Measurements from ENCODE around the gene CD160. TPM values are rescaled to one million over a fixed set of nuclear protein-coding genes. Genes with fewer than 3 reads are reported as not detected.

Gene CD160
- total and polyA plus RNA-seq, 2 donors (not counting 1 experiment from before 2014, with no cell fraction given), result 0.10 TPM; not detected in 1

GRCh38 chr1:145786271-145786670 is 67.0 kb downstream of the CD160 start:
- no peak overlapping the region for H3K4me3 ChIP-seq (ENCODE audit: control extremely low read depth in 1 of 5, extremely low read depth in 1 of 5, insufficient read depth in 1 of 5, low read depth in 2 of 5, low read length in 4 of 5)
- H3K36me3 ChIP-seq (replicated peaks in 1 of 2; ENCODE audit: control extremely low read depth in 1 of 2, control insufficient read depth in 1 of 2, extremely low read depth in 1 of 2, insufficient read depth in 2 of 2, low read length in 1 of 2), result peaks cover 5 to 23% of the 10 kb centered on the region in 2 experiments
- H3K4me2 ChIP-seq (replicated peaks; ENCODE audit: low read depth, low read length, poor library complexity, severe bottlenecking), result no peak overlapping the region
- Mint-ChIP-seq H3K4me3 (no peak overlapping the region), H3K9me3 (ENCODE audit: insufficient read depth) (no peaks in the 10 kb centered on the region), H3K4me1 (no peaks in the 10 kb centered on the region), H3K27ac (no peak overlapping the region), H3K27me3 (no peaks in the 10 kb centered on the region)
- H3K27ac ChIP-seq (ENCODE audit: low read length in 2 of 2), result no peak overlapping the region
- peaks cover 2% of the 10 kb centered on the region for H3K79me2 ChIP-seq (ENCODE audit: control insufficient read depth, insufficient read depth, low read length)
- no peak overlapping the region for H3K9ac ChIP-seq (ENCODE audit: low read length)
- no peaks in the 10 kb centered on the region for H3K27me3 ChIP-seq (replicated peaks in 1 of 4; ENCODE audit: control extremely low read depth in 1 of 4, control insufficient read depth in 3 of 4, insufficient read depth in 4 of 4, low read length in 3 of 4)
- ATAC-seq (ENCODE audit: low read depth) (no peak), DNase-seq (no peak)
- H3K4me1 ChIP-seq (ENCODE audit: control insufficient read depth in 2 of 2, insufficient read depth in 2 of 2, low read length in 2 of 2), result no peaks in the 10 kb centered on the region
- intact Hi-C loops (cut with micrococcal nuclease), result no loop called here
- no peak overlapping the region for H2AFZ ChIP-seq (ENCODE audit: insufficient read depth, low read depth, low read length, poor library complexity, severe bottlenecking)
- TF ChIP-seq EZH2 (IDR thresholded peaks at IDR 0.05; ENCODE audit: borderline replicate concordance, insufficient read depth, low read depth, low read length, poor library complexity, severe bottlenecking), result no peak
- no peak for TF ChIP-seq CTCF (IDR thresholded peaks at IDR 0.05)
- POLR2A ChIA-PET, result no interaction called here
- CTCF ChIA-PET, result no interaction called here
- no peaks in the 10 kb centered on the region for H3K9me3 ChIP-seq (ENCODE audit: control extremely low read depth in 1 of 3, control insufficient read depth in 2 of 3, insufficient read depth in 1 of 3, low read length in 2 of 3)
- H4K20me1 ChIP-seq (ENCODE audit: control insufficient read depth, insufficient read depth, low read length, poor library complexity, severe bottlenecking), result no peaks in the 10 kb centered on the region
- WGBS (ENCODE audit: insufficient coverage), result no CpG with 5 or more reads among the region's 1 CpG

- H4K20me1 ChIP-seq (ENCODE audit: control insufficient read depth, insufficient read depth, low read length, poor library complexity, severe bottlenecking), result no peaks in the 10 kb centered on the region
- no peaks in the 10 kb centered on the region for H3K27me3 ChIP-seq (replicated peaks in 1 of 4; ENCODE audit: control extremely low read depth in 1 of 4, control insufficient read depth in 3 of 4, insufficient read depth in 4 of 4, low read length in 3 of 4)
- TF ChIP-seq CTCF (IDR thresholded peaks at IDR 0.05) (no peak), EZH2 (IDR thresholded peaks at IDR 0.05; ENCODE audit: borderline replicate concordance, insufficient read depth, low read depth, low read length, poor library complexity, severe bottlenecking) (no peak)
- no peaks in the 10 kb centered on the region for H3K9me3 ChIP-seq (ENCODE audit: control extremely low read depth in 1 of 3, control insufficient read depth in 2 of 3, insufficient read depth in 1 of 3, low read length in 2 of 3)
- H3K79me2 ChIP-seq (ENCODE audit: control insufficient read depth, insufficient read depth, low read length), result peaks cover 17% of the 10 kb centered on the region
- no peaks in the 10 kb centered on the region for H3K4me1 ChIP-seq (ENCODE audit: control insufficient read depth in 2 of 2, insufficient read depth in 2 of 2, low read length in 2 of 2)
- intact Hi-C loops (cut with micrococcal nuclease), result no loop called here
- ATAC-seq (ENCODE audit: low read depth) (no peak), DNase-seq (no peak)
- no peak overlapping the region for H3K4me3 ChIP-seq (ENCODE audit: control extremely low read depth in 1 of 5, extremely low read depth in 1 of 5, insufficient read depth in 1 of 5, low read depth in 2 of 5, low read length in 4 of 5)
- no peaks in the 10 kb centered on the region for H3K9me3 Mint-ChIP-seq (ENCODE audit: insufficient read depth)
- ChIA-PET CTCF (no interaction called here), POLR2A (no interaction called here)
- H3K9ac ChIP-seq (ENCODE audit: low read length), result no peak overlapping the region
- H3K27ac ChIP-seq (ENCODE audit: low read length in 2 of 2), result no peak overlapping the region
- H3K36me3 ChIP-seq (replicated peaks in 1 of 2; ENCODE audit: control extremely low read depth in 1 of 2, control insufficient read depth in 1 of 2, extremely low read depth in 1 of 2, insufficient read depth in 2 of 2, low read length in 1 of 2), result peaks cover 2 to 19% of the 10 kb centered on the region in 2 experiments
- no peak overlapping the region for H2AFZ ChIP-seq (ENCODE audit: insufficient read depth, low read depth, low read length, poor library complexity, severe bottlenecking)
- H3K4me2 ChIP-seq (replicated peaks; ENCODE audit: low read depth, low read length, poor library complexity, severe bottlenecking), result no peak overlapping the region
- WGBS (ENCODE audit: insufficient coverage), result 100% methylated on average over 2 of the region's 3 CpGs
- H3K4me3 Mint-ChIP-seq, result no peak overlapping the region
- no peak overlapping the region for H3K27ac Mint-ChIP-seq
- no peaks in the 10 kb centered on the region for H3K27me3 Mint-ChIP-seq
- no peaks in the 10 kb centered on the region for H3K4me1 Mint-ChIP-seq
Observed at GRCh38 chr1:145788580-145788979, 69.3 kb downstream of the CD160 start.

Other genes with a start within 250 kb of the CD160 start
- 46.8 and 47.8 TPM in 2 replicates for gene GPR89A, start 111.5 kb upstream of the CD160 start, total RNA-seq
- 11.4 and 13.7 TPM in 2 replicates for gene GPR89A, start 111.5 kb upstream of the CD160 start, polyA plus RNA-seq
- 0.34 TPM in 1 of 2 replicates, not detected in the other for gene PDZK1, start 12.1 kb upstream of the CD160 start, total RNA-seq
- gene PDZK1, start 12.1 kb upstream of the CD160 start, polyA plus RNA-seq, result 0.22 TPM in 1 of 2 replicates, not detected in the other
- gene RNF115, start 104.6 kb downstream of the CD160 start, total RNA-seq, result 19.8 and 21.7 TPM in 2 replicates
- 4.6 and 6.2 TPM in 2 replicates for gene RNF115, start 104.6 kb downstream of the CD160 start, polyA plus RNA-seq
- gene POLR3C, start 104.7 kb downstream of the CD160 start, total RNA-seq, result 48.0 and 49.3 TPM in 2 replicates
- gene POLR3C, start 104.7 kb downstream of the CD160 start, polyA plus RNA-seq, result 27.8 and 36.5 TPM in 2 replicates
- gene NUDT17, start 126.1 kb downstream of the CD160 start, total RNA-seq, result 7.1 and 7.7 TPM in 2 replicates
- 7.2 and 7.7 TPM in 2 replicates for gene NUDT17, start 126.1 kb downstream of the CD160 start, polyA plus RNA-seq
- gene PIAS3, start 139.6 kb downstream of the CD160 start, total RNA-seq, result 45.0 and 51.0 TPM in 2 replicates
- gene PIAS3, start 139.6 kb downstream of the CD160 start, polyA plus RNA-seq, result 15.9 and 23.2 TPM in 2 replicates
- gene ANKRD35, start 166.4 kb downstream of the CD160 start, total RNA-seq, result not detected in 2 replicates
- gene ANKRD35, start 166.4 kb downstream of the CD160 start, polyA plus RNA-seq, result 0.04 TPM in 1 of 2 replicates, not detected in the other
- 6.2 and 8.9 TPM in 2 replicates for gene ITGA10, start 190.6 kb downstream of the CD160 start, total RNA-seq
- 1.6 and 2.1 TPM in 2 replicates for gene ITGA10, start 190.6 kb downstream of the CD160 start, polyA plus RNA-seq
- 39.1 and 48.1 TPM in 2 replicates for gene PEX11B, start 199.2 kb downstream of the CD160 start, total RNA-seq
- gene PEX11B, start 199.2 kb downstream of the CD160 start, polyA plus RNA-seq, result 16.5 and 20.8 TPM in 2 replicates
- 134 and 137 TPM in 2 replicates for gene RBM8A, start 208.0 kb downstream of the CD160 start, total RNA-seq
- gene RBM8A, start 208.0 kb downstream of the CD160 start, polyA plus RNA-seq, result 169 and 270 TPM in 2 replicates
- 31.7 and 32.2 TPM in 2 replicates for gene LIX1L, start 238.5 kb downstream of the CD160 start, total RNA-seq
- gene LIX1L, start 238.5 kb downstream of the CD160 start, polyA plus RNA-seq, result 13.6 and 14.4 TPM in 2 replicates
- 1.8 and 2.8 TPM in 2 replicates for gene ANKRD34A, start 245.1 kb downstream of the CD160 start, total RNA-seq
- 0.56 and 0.86 TPM in 2 replicates for gene ANKRD34A, start 245.1 kb downstream of the CD160 start, polyA plus RNA-seq
- 26.3 and 33.3 TPM in 2 replicates for gene POLR3GL, start 245.2 kb downstream of the CD160 start, total RNA-seq
- gene POLR3GL, start 245.2 kb downstream of the CD160 start, polyA plus RNA-seq, result 17.6 and 18.4 TPM in 2 replicates

Measured in B cell (primary cell).